ENCODE results near the gene TSN.

Gene TSN

GRCh38 chr2:121791290-121791689 is 35.8 kb downstream of the TSN start:
- no peaks in the 10 kb centered on the region for H3K9me3 ChIP-seq (ENCODE audit: control insufficient read depth, insufficient read depth, low read depth, low read length)
- no peak overlapping the region for H3K27ac ChIP-seq (ENCODE audit: extremely low read depth, low read depth, low read length)
- POLR2A ChIA-PET = interaction anchor here (0.6 kb wide), 1 partner anchor 27 kb away, joined by 3 read pairs; no protein-coding TSS in a partner anchor
- no peaks in the 10 kb centered on the region for H3K36me3 ChIP-seq (ENCODE audit: control insufficient read depth in 2 of 2, insufficient read depth in 1 of 2, low read length in 2 of 2)
- CTCF ChIA-PET = interaction anchor here (0.7 kb wide), 1 partner anchor 235 kb away, joined by 3 read pairs; no protein-coding TSS in a partner anchor
- no peak overlapping the region for H3K4me3 ChIP-seq (ENCODE audit: low read depth, low read length)
- TF ChIP-seq TSHZ1 (tag by site-specific recombination; IDR thresholded peaks at IDR 0.05; ENCODE audit: borderline replicate concordance) (no peak), EGR2 (tag by site-specific recombination; IDR thresholded peaks at IDR 0.05; ENCODE audit: low read depth) (peak; percentile 60; the same call in 1 of the 2 replicates), ZFHX2 (tag by site-specific recombination; conservative IDR thresholded peaks at IDR 0.05) (peak; percentile 76)
- H3K4me1 ChIP-seq (ENCODE audit: control insufficient read depth, insufficient read depth, low read length) = peaks cover 5% of the 10 kb centered on the region; the same call in 1 of the 2 replicates

GRCh38 chr2:121791801-121792221 is 36.4 kb downstream of the TSN start:
- POLR2A ChIA-PET = interaction anchor here (0.6 to 0.7 kb wide), 2 partner anchors 17 to 28 kb away, joined by 3 read pairs; no protein-coding TSS in a partner anchor
- Histone ChIP-seq H3K4me1 (ENCODE audit: control insufficient read depth, insufficient read depth, low read length) (peaks cover 5% of the 10 kb centered on the region; the same call in 1 of the 2 replicates), H3K4me3 (ENCODE audit: low read depth, low read length) (no peak overlapping the region), H3K27ac (ENCODE audit: extremely low read depth, low read depth, low read length) (no peak overlapping the region), H3K9me3 (ENCODE audit: control insufficient read depth, insufficient read depth, low read depth, low read length) (no peaks in the 10 kb centered on the region), H3K36me3 (ENCODE audit: control insufficient read depth in 2 of 2, insufficient read depth in 1 of 2, low read length in 2 of 2) (no peaks in the 10 kb centered on the region)
- CTCF ChIA-PET = interaction anchor here (0.7 kb wide), 2 partner anchors 235 to 714 kb away, joined by 3 read pairs; no protein-coding TSS in a partner anchor
- TF ChIP-seq ZNF112 (tag by site-specific recombination; IDR thresholded peaks at IDR 0.05) (no peak), ZSCAN18 (tag by site-specific recombination; IDR thresholded peaks at IDR 0.05) (no peak), ZNF184 (tag by site-specific recombination; IDR thresholded peaks at IDR 0.05) (no peak), ZSCAN5A (tag by site-specific recombination; IDR thresholded peaks at IDR 0.05) (no peak), FEZF1 (tag by site-specific recombination; IDR thresholded peaks at IDR 0.05) (peak; percentile 46; the same call in 1 of the 2 replicates), YY2 (tag by site-specific recombination; IDR thresholded peaks at IDR 0.05) (no peak), ZNF302 (tag by site-specific recombination; IDR thresholded peaks at IDR 0.05; ENCODE audit: low read depth) (no peak), ZNF580 (tag by site-specific recombination; IDR thresholded peaks at IDR 0.05) (no peak), ZNF10 (tag by site-specific recombination; IDR thresholded peaks at IDR 0.05) (no peak), ZFP41 (tag by site-specific recombination; IDR thresholded peaks at IDR 0.05; ENCODE audit: borderline replicate concordance) (no peak), KLF17 (tag by site-specific recombination; IDR thresholded peaks at IDR 0.05) (no peak), ZSCAN4 (tag by site-specific recombination; IDR thresholded peaks at IDR 0.05) (no peak), PRDM4 (tag by site-specific recombination; IDR thresholded peaks at IDR 0.05) (no peak), KLF10 (tag by site-specific recombination; IDR thresholded peaks at IDR 0.05) (no peak), AEBP2 (tag by site-specific recombination; IDR thresholded peaks at IDR 0.05; ENCODE audit: borderline replicate concordance) (no peak), ZNF19 (tag by site-specific recombination; IDR thresholded peaks at IDR 0.05; ENCODE audit: low read depth) (no peak), ZNF341 (tag by site-specific recombination; IDR thresholded peaks at IDR 0.05; ENCODE audit: low read depth) (peak; percentile 29; the same call in 1 of the 2 replicates), ZNF24 (tag by site-specific recombination; IDR thresholded peaks at IDR 0.05) (no peak)

All from HEK293 (cell line).